ENCODE results near the gene SYNPO2. TPM values are rescaled to one million over a fixed set of nuclear protein-coding genes. Genes with fewer than 3 reads are reported as not detected.

The SYNPO2 gene
- total and polyA plus RNA-seq, 2 of the 13 experiments (the other 11 are each of a cell fraction or from before 2014, with no cell fraction given): not detected

- TF ChIP-seq, protein P1, sequence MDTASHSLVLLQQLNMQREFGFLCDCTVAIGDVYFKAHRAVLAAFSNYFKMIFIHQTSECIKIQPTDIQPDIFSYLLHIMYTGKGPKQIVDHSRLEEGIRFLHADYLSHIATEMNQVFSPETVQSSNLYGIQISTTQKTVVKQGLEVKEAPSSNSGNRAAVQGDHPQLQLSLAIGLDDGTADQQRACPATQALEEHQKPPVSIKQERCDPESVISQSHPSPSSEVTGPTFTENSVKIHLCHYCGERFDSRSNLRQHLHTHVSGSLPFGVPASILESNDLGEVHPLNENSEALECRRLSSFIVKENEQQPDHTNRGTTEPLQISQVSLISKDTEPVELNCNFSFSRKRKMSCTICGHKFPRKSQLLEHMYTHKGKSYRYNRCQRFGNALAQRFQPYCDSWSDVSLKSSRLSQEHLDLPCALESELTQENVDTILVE (CRISPR knock-in tag; IDR thresholded peaks at IDR 0.05): no peak
- TF ChIP-seq GABPB1 (CRISPR knock-in tag; IDR thresholded peaks at IDR 0.05) (no peak), ZNF552 (CRISPR knock-in tag; IDR thresholded peaks at IDR 0.05; ENCODE audit: borderline replicate concordance) (no peak), SOX13 (IDR thresholded peaks at IDR 0.05) (no peak), SOX13 (CRISPR knock-in tag; conservative IDR thresholded peaks at IDR 0.05 in 1 of 2, IDR thresholded peaks at IDR 0.05 in 1 of 2) (no peak), TAF1 (CRISPR knock-in tag; IDR thresholded peaks at IDR 0.05) (no peak)
- TF ChIP-seq, protein P2, sequence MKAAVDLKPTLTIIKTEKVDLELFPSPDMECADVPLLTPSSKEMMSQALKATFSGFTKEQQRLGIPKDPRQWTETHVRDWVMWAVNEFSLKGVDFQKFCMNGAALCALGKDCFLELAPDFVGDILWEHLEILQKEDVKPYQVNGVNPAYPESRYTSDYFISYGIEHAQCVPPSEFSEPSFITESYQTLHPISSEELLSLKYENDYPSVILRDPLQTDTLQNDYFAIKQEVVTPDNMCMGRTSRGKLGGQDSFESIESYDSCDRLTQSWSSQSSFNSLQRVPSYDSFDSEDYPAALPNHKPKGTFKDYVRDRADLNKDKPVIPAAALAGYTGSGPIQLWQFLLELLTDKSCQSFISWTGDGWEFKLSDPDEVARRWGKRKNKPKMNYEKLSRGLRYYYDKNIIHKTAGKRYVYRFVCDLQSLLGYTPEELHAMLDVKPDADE (CRISPR knock-in tag; IDR thresholded peaks at IDR 0.05): no peak
Measured at GRCh38 chr4:119037709-119038108, 149.1 kb downstream of the SYNPO2 start (continued).

DNA sequence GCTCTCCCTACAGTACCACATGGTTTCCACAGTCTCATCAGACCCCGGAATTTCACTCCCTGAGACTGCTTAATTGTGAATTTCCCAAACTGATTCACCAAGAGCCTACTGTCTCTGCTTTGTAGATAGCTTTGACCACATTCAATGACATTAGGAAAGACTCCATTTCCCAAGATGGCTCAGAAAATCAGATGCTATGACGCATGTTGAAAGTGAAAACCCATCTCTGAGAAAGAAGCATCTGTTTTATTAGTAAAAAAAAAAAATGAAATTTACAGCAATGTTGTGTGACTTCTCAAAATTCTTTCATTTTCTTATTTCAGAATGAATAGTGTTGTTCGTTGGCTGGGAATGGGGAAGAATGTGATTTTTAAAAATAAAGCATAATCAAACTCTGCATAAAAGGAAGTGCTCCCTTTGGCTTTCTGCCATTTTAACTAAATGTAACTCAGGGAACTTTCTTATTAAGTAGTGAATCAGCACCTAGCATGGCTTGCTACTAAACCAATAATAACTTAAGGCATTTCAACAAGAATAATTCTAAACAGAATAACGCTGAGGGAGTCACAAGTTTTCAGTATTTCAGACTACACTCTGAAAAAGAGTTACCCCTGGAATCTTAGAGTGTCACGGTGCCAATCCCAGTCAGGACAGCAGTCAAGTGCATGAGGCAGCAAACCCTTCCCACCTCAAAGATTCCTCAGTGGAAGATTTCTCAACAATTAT lies 149.6 kb downstream of the SYNPO2 start:
- in situ Hi-C loops (cut with HindIII; ENCODE audit: extremely low pct_ligation_motif_present, low pct_unique_long_range_greater_than_20kb): no loop called here
- intact Hi-C loops (cut with micrococcal nuclease; ENCODE audit: unreplicated experiment): no loop called here

More for the DNA sequence above, 149.6 kb downstream of the SYNPO2 start:
- CTCF ChIA-PET (ENCODE audit: low intra/inter-chr PET ratio, low total read pairs): no interaction called here
- POLR2A ChIA-PET: no interaction called here
- no peaks in the 10 kb centered on the region for H3K9me3 ChIP-seq (ENCODE audit: low read length)
- no peak overlapping the region for H2AFZ ChIP-seq (ENCODE audit: low read length)
- H3K4me3 ChIP-seq (replicated peaks in 1 of 3; ENCODE audit: insufficient read depth in 1 of 3, low read depth in 2 of 3, low read length in 3 of 3): no peak overlapping the region
- no peak overlapping the region for H3K9ac ChIP-seq (ENCODE audit: insufficient read depth, low read depth, low read length)
- 26% methylated on average over 5 of the region's 5 CpGs for WGBS (ENCODE audit: low lambda C conversion rate)
- H3K4me1 ChIP-seq (ENCODE audit: insufficient read depth, low read length): no peaks in the 10 kb centered on the region
- no peak overlapping the region for H3K27ac ChIP-seq (ENCODE audit: extremely low read length, insufficient read depth, low read length)
- no peak for DNase-seq (ENCODE audit: low spot score)
- no peak for FAIRE-seq
- no peak for ATAC-seq
- TF ChIP-seq AGO2 (optimal IDR thresholded peaks at IDR 0.05; ENCODE audit: low read depth, low read length) (no peak), CREB1 (IDR thresholded peaks at IDR 0.05) (no peak), CREB1 (CRISPR knock-in tag; IDR thresholded peaks at IDR 0.05) (no peak), IKZF1 (IDR thresholded peaks at IDR 0.05) (no peak), CHCHD3 (CRISPR knock-in tag; IDR thresholded peaks at IDR 0.05) (no peak), ATF1 (CRISPR knock-in tag; IDR thresholded peaks at IDR 0.05) (no peak), SNAPC2 (CRISPR knock-in tag; IDR thresholded peaks at IDR 0.05) (no peak)
- TF ChIP-seq, protein P3, sequence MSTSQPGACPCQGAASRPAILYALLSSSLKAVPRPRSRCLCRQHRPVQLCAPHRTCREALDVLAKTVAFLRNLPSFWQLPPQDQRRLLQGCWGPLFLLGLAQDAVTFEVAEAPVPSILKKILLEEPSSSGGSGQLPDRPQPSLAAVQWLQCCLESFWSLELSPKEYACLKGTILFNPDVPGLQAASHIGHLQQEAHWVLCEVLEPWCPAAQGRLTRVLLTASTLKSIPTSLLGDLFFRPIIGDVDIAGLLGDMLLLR (CRISPR knock-in tag; IDR thresholded peaks at IDR 0.05): no peak
- no peaks in the 10 kb centered on the region for H3K36me3 ChIP-seq (replicated peaks in 1 of 2; ENCODE audit: control insufficient read depth in 1 of 2, insufficient read depth in 2 of 2, low read length in 2 of 2)
- H3K27me3 ChIP-seq (ENCODE audit: control insufficient read depth in 1 of 2, insufficient read depth in 2 of 2, low read length in 2 of 2): 0 out of 5 replicates have a peak, but pooled peaks cover 0 to 5% of the 10 kb centered on the region in 2 experiments
- BruUV-seq (replicated peaks): no TSS peak
- H3K79me2 ChIP-seq (ENCODE audit: insufficient read depth, low read length): no peaks in the 10 kb centered on the region
- no peaks in the 10 kb centered on the region for H4K20me1 ChIP-seq (ENCODE audit: insufficient read depth, low read length)
- no peak overlapping the region for H3K4me2 ChIP-seq (ENCODE audit: low read depth, low read length)

Measured in HepG2 (cell line).